OCI-LY7 (cell line): ENCODE results near the gene COMMD9.

Experiments
- EZH2phosphoT487 ChIP-seq: fragments of 200-600 bp; sonication (generic); IDR thresholded peaks from 2 replicates; pipeline ENCODE4 v1.6.1; 2018; ENCODE audit warnings: low read depth, borderline replicate concordance, mild to moderate bottlenecking, mixed run types, antibody characterized with exemption, low read length, moderate library complexity, mixed read lengths
- TF ChIP-seq, protein P1 (sequence below): fragments of 200-600 bp; sonication (generic); conservative IDR thresholded peaks from 2 replicates; pipeline ENCODE4 v1.5.1; 2014; ENCODE audit warnings: mild to moderate bottlenecking, antibody characterized with exemption, low read length, moderate library complexity, mixed read lengths

DNA sequence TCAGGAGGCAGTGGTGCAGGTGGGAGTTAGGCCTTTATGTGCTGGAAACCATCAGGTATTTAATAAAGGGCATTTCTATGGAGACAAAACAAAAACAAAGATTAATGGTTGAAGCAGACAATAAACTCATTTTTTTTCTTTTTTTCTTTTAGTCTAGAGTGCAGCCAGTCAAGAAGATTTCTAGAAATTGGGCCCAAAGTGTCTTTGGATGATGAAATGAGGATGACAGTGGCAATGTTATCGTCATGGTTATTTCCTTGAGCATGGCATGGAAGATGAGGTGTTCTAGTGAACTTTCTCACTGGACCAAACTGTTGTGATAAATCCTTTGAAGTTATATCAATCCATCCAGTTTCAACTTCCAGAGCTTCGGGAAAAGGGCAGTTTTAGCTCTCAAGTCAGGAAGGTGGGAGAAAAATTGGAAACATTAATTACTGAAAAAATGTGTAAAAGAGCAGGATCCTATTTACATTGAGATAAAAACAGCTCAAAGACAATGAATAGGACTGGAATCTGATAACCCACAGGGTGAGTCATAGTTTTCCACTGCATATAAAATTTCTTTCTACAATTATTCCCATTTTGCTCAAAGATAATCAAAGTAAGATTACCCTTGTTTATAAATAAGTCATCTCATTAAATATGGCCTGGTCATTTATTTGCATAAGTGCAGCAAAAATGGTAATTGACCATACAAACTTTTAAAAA lies 39.9 kb upstream of the COMMD9 start:
- TF ChIP-seq, protein P1, sequence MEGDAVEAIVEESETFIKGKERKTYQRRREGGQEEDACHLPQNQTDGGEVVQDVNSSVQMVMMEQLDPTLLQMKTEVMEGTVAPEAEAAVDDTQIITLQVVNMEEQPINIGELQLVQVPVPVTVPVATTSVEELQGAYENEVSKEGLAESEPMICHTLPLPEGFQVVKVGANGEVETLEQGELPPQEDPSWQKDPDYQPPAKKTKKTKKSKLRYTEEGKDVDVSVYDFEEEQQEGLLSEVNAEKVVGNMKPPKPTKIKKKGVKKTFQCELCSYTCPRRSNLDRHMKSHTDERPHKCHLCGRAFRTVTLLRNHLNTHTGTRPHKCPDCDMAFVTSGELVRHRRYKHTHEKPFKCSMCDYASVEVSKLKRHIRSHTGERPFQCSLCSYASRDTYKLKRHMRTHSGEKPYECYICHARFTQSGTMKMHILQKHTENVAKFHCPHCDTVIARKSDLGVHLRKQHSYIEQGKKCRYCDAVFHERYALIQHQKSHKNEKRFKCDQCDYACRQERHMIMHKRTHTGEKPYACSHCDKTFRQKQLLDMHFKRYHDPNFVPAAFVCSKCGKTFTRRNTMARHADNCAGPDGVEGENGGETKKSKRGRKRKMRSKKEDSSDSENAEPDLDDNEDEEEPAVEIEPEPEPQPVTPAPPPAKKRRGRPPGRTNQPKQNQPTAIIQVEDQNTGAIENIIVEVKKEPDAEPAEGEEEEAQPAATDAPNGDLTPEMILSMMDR: no peak
- no peak for TF ChIP-seq EZH2phosphoT487
